ENCODE data around the gene AGPAT4.
"Not testable (repeated sequence)": the region's sequence is repeated elsewhere in the genome, so short reads cannot be mapped to it uniquely, and the experiment has no call there.

AGPAT4 gene

GRCh38 chr6:161316531-161316930 lies 42.7 kb upstream of the AGPAT4 start:
- Histone ChIP-seq H3K79me2 (ENCODE audit: insufficient read depth, low read length) (no peaks in the 10 kb centered on the region), H3K27ac (ENCODE audit: low read depth, low read length, poor library complexity, severe bottlenecking) (no peak overlapping the region), H4K20me1 (ENCODE audit: insufficient read depth, low read length) (no peaks in the 10 kb centered on the region), H3K4me1 (ENCODE audit: insufficient read depth, low read length, severe bottlenecking) (no peaks in the 10 kb centered on the region), H3K9me3 (ENCODE audit: low read length) (no peaks in the 10 kb centered on the region), H3F3A (ENCODE audit: insufficient read depth, low read length) (no peaks in the 10 kb centered on the region), H3K9me2 (ENCODE audit: low read depth, low read length) (no peaks in the 10 kb centered on the region), H2AFZ (ENCODE audit: low read length) (no peak overlapping the region), H3K9ac (ENCODE audit: low read length) (no peak overlapping the region), H3K27me3 (ENCODE audit: insufficient read depth, low read length) (no peaks in the 10 kb centered on the region), H3K36me3 (ENCODE audit: insufficient read depth, low read length) (no peaks in the 10 kb centered on the region), H3K4me3 (ENCODE audit: low read depth, low read length, poor library complexity, severe bottlenecking) (no peak overlapping the region), H3K4me2 (ENCODE audit: low read length) (no peak overlapping the region)
- TF ChIP-seq CTCF (IDR thresholded peaks at IDR 0.05; ENCODE audit: low read length) (no peak), EZH2 (IDR thresholded peaks at IDR 0.05; ENCODE audit: borderline replicate concordance, low read length) (no peak)

- not testable (repeated sequence) for H3K27me3 ChIP-seq (ENCODE audit: insufficient read depth, low read length); H3K79me2 ChIP-seq (ENCODE audit: insufficient read depth, low read length); H3K36me3 ChIP-seq (ENCODE audit: insufficient read depth, low read length); H3K9ac ChIP-seq (ENCODE audit: low read length); H4K20me1 ChIP-seq (ENCODE audit: insufficient read depth, low read length); H3K27ac ChIP-seq (ENCODE audit: low read depth, low read length, poor library complexity, severe bottlenecking); H3K9me2 ChIP-seq (ENCODE audit: low read depth, low read length); H3F3A ChIP-seq (ENCODE audit: insufficient read depth, low read length); H3K4me1 ChIP-seq (ENCODE audit: insufficient read depth, low read length, severe bottlenecking); H2AFZ ChIP-seq (ENCODE audit: low read length); H3K4me2 ChIP-seq (ENCODE audit: low read length); H3K9me3 ChIP-seq (ENCODE audit: low read length); H3K4me3 ChIP-seq (ENCODE audit: low read depth, low read length, poor library complexity, severe bottlenecking)
Measured at GRCh38 chr6:161315246-161315917, 41.5 kb upstream of the AGPAT4 start.

- not testable (repeated sequence) for H4K20me1 ChIP-seq (ENCODE audit: insufficient read depth, low read length); H3K4me3 ChIP-seq (ENCODE audit: low read depth, low read length, poor library complexity, severe bottlenecking); H2AFZ ChIP-seq (ENCODE audit: low read length); H3K9me3 ChIP-seq (ENCODE audit: low read length); H3K9me2 ChIP-seq (ENCODE audit: low read depth, low read length); H3K27ac ChIP-seq (ENCODE audit: low read depth, low read length, poor library complexity, severe bottlenecking); H3K4me2 ChIP-seq (ENCODE audit: low read length); H3K4me1 ChIP-seq (ENCODE audit: insufficient read depth, low read length, severe bottlenecking); H3F3A ChIP-seq (ENCODE audit: insufficient read depth, low read length); H3K27me3 ChIP-seq (ENCODE audit: insufficient read depth, low read length); H3K36me3 ChIP-seq (ENCODE audit: insufficient read depth, low read length); H3K79me2 ChIP-seq (ENCODE audit: insufficient read depth, low read length); H3K9ac ChIP-seq (ENCODE audit: low read length)
Measured at GRCh38 chr6:161314541-161315245, 40.8 kb upstream of the AGPAT4 start.

GRCh38 chr6:161313940-161314509 lies 40.2 kb upstream of the AGPAT4 start:
- Histone ChIP-seq H3K4me3 (ENCODE audit: low read depth, low read length, poor library complexity, severe bottlenecking) (no peak overlapping the region), H3K27me3 (ENCODE audit: insufficient read depth, low read length) (no peaks in the 10 kb centered on the region), H2AFZ (ENCODE audit: low read length) (no peak overlapping the region), H3K9ac (ENCODE audit: low read length) (no peak overlapping the region), H3K79me2 (ENCODE audit: insufficient read depth, low read length) (no peaks in the 10 kb centered on the region), H3K36me3 (ENCODE audit: insufficient read depth, low read length) (no peaks in the 10 kb centered on the region), H3F3A (ENCODE audit: insufficient read depth, low read length) (no peaks in the 10 kb centered on the region), H3K27ac (ENCODE audit: low read depth, low read length, poor library complexity, severe bottlenecking) (no peak overlapping the region), H3K9me2 (ENCODE audit: low read depth, low read length) (no peaks in the 10 kb centered on the region), H3K9me3 (ENCODE audit: low read length) (no peaks in the 10 kb centered on the region), H3K4me2 (ENCODE audit: low read length) (no peak overlapping the region), H3K4me1 (ENCODE audit: insufficient read depth, low read length, severe bottlenecking) (no peaks in the 10 kb centered on the region), H4K20me1 (ENCODE audit: insufficient read depth, low read length) (no peaks in the 10 kb centered on the region)
- no peak for TF ChIP-seq CTCF (IDR thresholded peaks at IDR 0.05; ENCODE audit: low read length)
- TF ChIP-seq EZH2 (IDR thresholded peaks at IDR 0.05; ENCODE audit: borderline replicate concordance, low read length) = no peak

GRCh38 chr6:161313475-161313874 lies 39.6 kb upstream of the AGPAT4 start:
- H3K79me2 ChIP-seq (ENCODE audit: insufficient read depth, low read length); H3F3A ChIP-seq (ENCODE audit: insufficient read depth, low read length); H3K9me3 ChIP-seq (ENCODE audit: low read length); H3K4me3 ChIP-seq (ENCODE audit: low read depth, low read length, poor library complexity, severe bottlenecking); H4K20me1 ChIP-seq (ENCODE audit: insufficient read depth, low read length); H2AFZ ChIP-seq (ENCODE audit: low read length); H3K4me1 ChIP-seq (ENCODE audit: insufficient read depth, low read length, severe bottlenecking); H3K27ac ChIP-seq (ENCODE audit: low read depth, low read length, poor library complexity, severe bottlenecking); H3K27me3 ChIP-seq (ENCODE audit: insufficient read depth, low read length); H3K9ac ChIP-seq (ENCODE audit: low read length); H3K4me2 ChIP-seq (ENCODE audit: low read length); H3K9me2 ChIP-seq (ENCODE audit: low read depth, low read length); H3K36me3 ChIP-seq (ENCODE audit: insufficient read depth, low read length): not testable (repeated sequence)

GRCh38 chr6:161309774-161310173 lies 35.9 kb upstream of the AGPAT4 start:
- not testable (repeated sequence) for H3K4me2 ChIP-seq (ENCODE audit: low read length); H3K27me3 ChIP-seq (ENCODE audit: insufficient read depth, low read length)

More at GRCh38 chr6:161309774-161310173, 35.9 kb upstream of the AGPAT4 start:
- not testable (repeated sequence) for H3K9me3 ChIP-seq (ENCODE audit: low read length); H3K4me3 ChIP-seq (ENCODE audit: low read depth, low read length, poor library complexity, severe bottlenecking); H4K20me1 ChIP-seq (ENCODE audit: insufficient read depth, low read length); H2AFZ ChIP-seq (ENCODE audit: low read length); H3K27ac ChIP-seq (ENCODE audit: low read depth, low read length, poor library complexity, severe bottlenecking); H3F3A ChIP-seq (ENCODE audit: insufficient read depth, low read length); H3K79me2 ChIP-seq (ENCODE audit: insufficient read depth, low read length); H3K36me3 ChIP-seq (ENCODE audit: insufficient read depth, low read length); H3K9ac ChIP-seq (ENCODE audit: low read length); H3K4me1 ChIP-seq (ENCODE audit: insufficient read depth, low read length, severe bottlenecking); H3K9me2 ChIP-seq (ENCODE audit: low read depth, low read length)

Measured in OCI-LY1 (cell line).